Measurements from ENCODE around the gene SLC24A3.

Gene SLC24A3

DNA sequence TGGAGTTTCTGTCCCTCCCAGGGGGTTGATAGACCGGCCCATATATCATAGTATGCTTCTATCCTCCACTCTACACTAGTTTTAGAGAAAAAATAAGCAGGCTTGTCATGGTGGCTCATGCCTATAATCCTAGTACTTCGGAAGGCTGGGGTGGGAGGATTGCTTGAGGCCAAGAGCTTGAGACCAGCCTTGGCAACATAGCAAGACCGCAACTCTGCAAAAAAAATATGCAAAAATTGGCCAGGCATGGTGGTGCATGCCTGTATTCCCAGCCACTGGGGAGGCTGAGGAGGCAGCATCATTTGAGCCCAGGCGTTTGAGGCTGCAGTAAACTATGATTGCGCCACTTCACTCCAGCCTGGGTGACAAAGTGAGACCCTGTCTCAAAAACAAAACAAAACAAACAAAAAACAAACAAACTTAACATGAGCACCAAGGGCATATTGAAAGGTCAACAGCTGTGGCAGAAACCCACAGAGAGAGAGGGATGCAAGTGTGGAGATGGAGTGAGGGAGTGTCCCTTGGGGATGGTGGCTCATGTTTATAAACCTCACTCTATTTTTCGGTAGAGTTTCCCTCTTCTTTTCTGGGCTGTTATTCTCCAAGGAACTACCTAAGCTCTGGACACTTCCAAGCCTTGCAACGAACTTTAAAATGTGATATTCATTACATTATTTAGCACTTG, 24.1 kb downstream of the SLC24A3 start:
- no peak for DNase-seq (ENCODE audit: low spot score)

DNA sequence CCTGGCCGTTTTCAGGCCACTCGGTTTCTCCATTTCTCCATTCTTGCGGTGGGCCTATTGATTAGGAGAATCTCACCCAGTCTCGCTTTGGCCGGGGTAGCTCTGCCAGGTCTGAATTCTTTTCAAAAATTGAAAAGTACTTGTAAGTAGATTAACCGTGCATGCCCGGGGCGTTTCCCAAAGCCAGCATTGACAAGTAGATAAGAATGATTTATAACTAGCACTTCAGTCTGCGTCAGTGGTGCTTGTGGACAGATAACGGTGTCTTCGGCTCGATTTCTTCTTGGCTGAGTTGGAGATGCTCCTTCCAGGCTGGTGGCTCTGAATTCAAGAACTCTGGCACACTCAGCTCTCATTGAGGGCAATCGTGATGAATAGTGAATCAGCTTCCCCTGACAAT, 29.0 kb downstream of the SLC24A3 start:
- no peak for DNase-seq (ENCODE audit: low spot score)

DNA sequence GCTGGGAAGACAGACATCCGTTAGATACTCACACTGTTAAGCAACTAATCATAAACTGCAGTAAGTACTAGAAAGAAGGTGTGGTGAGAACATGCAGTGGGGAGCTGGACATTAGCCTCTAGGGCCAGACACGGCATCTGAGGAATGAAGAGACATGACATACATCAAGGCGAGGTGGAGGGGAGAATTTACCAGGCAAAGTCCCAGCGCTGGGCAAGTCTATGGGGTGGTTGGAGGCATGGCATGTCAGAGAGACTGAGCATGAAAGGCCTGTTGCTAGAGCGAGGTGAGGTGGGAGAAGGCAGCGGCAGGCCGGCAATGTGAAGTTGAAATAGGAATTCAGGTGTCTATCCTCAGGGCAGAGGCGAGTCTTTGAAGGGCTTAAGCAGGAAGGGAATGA, 31.8 kb downstream of the SLC24A3 start:
- no peak for DNase-seq (ENCODE audit: low spot score)

DNA sequence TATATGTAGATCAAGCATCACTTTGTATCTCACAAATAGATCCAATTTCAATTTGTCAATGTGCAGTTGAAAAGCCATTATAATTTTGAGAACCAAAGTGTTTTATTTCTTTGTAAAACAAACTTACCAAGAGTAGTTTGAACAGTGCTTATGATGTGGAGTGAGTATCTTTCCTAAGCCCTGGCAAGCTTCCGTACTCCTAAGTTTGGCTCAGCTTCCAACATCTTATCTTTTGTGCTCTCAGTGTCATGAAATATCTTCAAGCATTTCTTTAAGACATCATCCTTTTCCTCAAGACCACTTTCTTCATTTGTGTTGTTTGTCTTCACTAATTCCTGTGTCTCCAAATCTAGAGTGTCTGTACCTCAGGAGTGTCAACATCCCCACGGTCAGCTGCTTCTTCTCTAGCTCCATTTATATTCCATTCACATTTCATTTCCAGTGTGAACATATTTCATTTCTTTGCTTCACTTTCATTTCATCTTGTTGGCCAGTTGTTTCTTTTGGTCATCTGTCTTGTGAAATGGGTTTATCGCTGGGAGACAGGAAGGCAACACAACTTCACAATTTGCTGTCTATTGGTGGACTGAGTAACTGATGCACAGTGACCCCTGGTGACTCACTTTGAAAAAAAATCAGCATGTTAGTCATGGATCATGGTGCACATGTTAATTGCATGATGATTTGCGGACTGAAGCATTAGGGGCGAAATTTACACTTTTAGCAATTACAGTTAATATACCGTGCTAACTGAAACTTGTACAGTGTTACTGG, 36.9 kb downstream of the SLC24A3 start:
- no peak for DNase-seq (ENCODE audit: low spot score)

DNA sequence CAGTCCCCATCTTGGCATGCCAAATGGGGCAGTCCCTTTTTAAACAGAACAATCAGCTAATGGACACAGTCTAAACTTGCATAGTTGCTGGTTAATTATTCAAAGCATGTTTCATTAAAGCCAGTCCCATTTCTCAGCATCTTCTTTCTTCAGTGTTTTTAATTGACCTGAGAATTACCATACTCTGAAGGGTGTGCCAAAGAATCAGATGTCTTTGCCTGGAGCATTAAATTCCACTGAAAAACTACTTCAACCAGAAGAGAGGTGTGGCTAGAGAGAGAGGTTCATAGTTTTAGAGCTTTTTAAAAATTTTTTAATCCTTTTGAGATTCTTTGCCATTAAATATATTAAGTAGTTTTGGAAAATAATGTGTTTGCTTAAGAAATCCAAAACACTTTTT, 37.9 kb downstream of the SLC24A3 start:
- no peak for DNase-seq (ENCODE audit: low spot score)

DNA sequence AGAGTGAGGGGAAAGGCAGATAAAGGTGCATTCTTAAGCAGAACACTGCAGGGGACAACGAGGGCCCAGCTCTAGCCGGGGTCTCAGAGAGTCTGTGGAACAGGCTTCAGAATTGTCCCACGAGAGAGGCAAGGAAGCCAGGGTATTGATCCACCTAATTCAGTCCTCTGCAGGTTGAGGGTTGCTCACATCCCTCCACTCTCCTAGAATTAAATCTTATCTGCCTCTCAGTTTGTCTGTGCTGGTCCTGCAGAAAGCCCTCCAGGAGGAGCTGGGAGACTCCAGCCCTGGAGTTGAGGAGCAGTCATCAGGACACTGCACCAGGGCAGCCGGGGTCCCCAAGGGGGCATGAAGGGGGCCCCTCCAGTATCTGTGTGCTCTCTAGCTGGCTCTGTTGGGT, 39.1 kb downstream of the SLC24A3 start:
- DNase-seq (ENCODE audit: low spot score) = no peak

DNA sequence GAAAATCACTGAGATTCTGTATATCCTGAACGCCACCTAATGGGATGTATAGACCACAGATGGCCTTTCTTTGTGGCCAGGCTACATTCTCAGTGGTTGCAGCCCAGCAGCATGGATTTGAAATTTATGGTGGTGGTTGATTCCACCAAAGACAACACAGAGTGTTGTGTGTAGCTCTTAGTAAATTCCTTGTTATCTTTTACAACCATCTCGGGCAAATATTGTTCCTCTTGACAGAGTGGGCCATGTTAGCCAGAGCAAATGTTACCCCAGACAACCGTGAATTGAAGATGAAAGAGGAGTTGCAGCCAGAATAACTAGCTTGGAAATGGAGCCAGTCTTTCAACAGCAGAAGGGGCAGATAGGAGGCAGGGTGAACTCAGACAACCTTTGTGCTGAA, 39.5 kb downstream of the SLC24A3 start:
- DNase-seq (ENCODE audit: low spot score) = no peak

DNA sequence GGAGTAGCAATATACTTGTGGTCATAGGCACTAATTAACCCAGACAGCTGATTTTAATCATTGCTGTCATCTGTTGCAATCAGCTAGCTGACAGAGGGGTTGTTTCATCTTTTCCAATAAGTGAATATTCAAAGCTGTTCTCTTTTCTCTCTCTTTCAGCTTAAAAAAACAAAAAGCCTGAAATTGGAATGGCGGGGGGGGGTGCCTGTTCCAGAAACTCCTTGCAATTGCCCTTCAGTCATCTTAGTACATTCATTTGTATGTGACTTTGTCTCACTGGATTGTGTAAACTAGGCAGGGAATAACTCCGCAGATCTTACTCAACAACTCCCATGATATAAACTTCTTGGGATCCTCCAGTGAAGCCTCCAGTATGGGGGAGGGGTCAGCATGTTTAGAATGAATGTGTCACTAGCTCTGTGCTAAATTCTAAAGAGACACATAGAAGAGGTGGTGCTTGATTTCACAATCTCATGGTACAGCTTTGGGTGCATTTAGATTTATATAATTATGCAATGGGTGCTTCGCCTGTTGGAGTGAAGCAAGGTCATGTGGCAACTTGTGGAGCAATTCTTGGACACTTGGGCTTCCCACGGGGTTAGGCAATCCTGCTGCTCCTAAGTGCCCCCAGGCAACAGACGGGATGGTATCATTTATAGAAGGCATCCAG, 40.1 kb downstream of the SLC24A3 start:
- DNase-seq (ENCODE audit: low spot score) = no peak

DNA sequence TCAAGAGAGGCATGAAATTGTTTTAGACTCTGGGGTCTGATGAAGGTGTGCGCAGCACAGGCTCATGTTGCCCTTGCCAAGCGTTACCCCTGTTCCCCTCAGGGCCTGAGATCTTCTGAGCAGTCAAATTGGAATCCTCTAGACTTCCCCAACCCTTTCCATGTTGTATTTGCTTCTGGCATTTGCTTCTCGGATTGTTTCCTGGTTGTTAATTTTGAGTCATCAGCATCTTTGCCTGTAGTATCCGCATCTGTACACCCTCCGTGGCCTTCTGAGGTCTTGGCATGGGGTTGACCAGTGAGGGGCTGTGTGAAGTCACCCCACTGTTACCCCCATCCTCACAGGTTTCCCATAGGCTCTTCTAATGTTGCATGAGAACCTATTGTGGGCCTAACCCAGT, 40.9 kb downstream of the SLC24A3 start:
- DNase-seq (ENCODE audit: low spot score) = no peak

DNA sequence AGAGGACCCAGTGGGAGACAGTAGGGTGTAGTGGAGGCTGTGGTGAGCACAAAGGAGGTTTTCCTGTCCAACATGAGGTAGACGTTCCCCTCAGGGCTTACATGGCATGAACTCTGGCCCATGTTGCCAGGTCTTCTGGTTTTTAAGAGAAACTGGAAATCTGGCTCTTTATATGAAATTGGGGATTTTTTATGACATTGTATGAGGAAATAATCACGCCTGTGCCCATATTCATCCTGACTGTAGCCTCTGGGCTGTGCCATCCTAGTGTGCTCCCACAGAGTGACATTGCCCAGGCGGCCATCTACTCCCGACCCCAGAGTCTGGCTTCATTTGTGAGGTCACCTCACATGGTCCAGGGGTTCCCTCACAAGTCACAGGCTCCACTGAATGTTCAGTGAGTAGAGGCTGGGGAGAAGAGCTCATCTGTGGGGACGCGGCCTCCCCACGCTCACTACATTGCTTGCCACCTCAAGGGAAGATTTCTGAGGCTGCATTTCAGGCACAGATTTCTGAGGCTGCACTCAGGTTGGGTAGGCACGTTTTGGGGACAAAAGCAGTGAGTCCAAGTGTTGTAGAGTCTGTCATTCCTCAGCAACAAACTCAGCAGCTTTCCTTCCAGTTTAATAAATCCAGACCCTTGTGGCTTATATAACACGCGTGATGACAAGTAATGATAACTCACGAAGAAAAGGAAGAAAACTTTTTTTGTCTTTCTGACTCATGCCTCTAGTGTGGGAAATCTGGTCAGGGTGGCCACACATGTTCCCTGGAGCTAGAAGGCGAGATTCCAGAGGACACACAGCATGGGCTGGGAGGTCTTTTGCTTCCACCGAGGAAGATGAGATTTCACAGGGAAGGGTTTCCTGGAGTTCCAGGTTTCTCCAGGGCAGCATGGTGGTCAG, 41.7 kb downstream of the SLC24A3 start:
- no peak for DNase-seq (ENCODE audit: low spot score)

DNA sequence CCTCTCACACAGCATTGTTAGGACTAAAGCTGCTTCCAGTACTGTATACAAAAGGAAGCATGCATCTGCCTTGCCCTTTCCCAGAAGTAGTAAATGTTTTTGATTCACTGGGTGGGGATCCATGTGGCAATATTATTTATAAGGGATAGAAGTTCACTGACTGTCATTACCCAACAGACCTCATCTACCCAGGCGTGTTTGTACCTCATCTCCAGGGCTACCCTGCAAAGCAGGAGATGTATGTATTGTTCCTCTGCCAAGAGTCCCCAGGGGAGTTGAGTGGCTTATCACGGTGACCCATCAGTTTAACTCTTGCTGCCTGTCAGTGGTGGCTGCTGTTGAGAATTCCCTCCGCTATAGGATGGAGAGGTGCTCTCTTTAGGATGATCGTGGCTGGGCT, 42.5 kb downstream of the SLC24A3 start:
- DNase-seq (ENCODE audit: low spot score) = no peak

DNA sequence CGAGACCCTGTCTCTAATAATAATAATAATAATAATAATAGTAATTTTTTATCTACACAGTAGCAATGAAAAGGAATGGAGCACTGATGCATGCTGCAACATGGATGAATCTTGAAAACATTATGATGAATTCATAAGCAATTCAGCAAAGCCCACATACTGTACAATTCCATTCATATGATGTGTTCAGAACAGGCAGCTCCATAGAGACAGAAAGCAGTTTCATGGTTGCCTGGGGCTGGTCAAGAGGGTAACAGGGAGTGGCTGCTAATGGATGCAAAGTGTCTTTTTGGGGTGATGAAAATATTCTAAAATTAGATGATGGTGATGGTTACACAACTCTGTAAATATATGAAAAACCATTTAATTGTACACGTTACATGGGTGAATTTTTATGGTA, 43.6 kb downstream of the SLC24A3 start:
- no peak for DNase-seq (ENCODE audit: low spot score)

DNA sequence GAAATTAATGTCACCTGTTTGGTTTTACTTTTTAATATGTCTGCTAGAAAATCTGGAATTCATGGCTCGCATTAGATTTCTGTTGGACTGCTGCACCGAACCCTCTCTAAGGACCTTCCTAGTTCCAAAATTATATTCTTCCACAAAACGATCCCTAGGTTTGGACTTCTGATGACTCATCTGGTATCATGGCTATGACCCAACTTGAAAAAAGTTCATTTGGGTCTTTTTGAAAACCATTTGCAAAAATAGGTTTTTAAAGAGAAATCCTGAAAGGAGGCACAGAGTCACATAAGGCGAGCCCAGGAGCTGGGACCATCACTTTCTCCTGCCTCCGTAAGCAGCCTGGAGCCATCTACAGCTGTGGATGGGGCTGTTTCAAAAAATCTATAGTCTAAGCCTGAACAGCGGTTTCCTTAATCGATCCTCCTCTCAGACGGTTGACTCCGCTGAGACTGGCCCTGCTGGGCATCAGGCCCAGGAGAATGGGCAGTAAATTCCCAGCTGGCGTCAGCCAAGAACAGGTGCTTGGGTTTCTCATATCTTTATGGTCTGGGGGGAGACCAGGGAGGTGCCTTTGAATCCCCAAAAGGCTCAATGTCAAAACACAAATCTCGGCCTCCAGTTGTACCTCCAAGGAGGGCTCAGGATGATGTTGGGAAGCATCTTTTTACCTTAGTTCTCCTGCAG, 44.6 kb downstream of the SLC24A3 start:
- DNase-seq (ENCODE audit: low spot score) = no peak

DNA sequence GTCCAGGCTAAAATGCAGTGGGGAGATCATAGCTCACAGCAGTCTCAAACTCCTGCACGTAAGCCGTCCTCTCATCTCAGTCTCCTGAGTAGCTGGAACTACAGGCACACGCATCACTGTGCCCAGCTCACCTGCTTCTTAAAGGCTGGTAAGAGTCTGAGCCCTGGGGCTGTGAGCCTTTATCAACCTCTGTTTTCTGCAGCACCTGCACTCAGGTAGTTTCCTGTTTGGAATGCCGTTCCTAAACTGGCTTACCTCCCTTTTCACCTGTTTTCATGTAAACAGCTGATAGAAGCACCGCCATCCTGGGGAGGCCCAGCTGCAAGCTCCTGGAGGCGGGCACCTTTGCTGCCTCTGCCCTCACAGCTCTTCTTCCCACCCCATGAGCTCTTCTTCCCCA, 45.4 kb downstream of the SLC24A3 start:
- DNase-seq (ENCODE audit: low spot score) = no peak

DNA sequence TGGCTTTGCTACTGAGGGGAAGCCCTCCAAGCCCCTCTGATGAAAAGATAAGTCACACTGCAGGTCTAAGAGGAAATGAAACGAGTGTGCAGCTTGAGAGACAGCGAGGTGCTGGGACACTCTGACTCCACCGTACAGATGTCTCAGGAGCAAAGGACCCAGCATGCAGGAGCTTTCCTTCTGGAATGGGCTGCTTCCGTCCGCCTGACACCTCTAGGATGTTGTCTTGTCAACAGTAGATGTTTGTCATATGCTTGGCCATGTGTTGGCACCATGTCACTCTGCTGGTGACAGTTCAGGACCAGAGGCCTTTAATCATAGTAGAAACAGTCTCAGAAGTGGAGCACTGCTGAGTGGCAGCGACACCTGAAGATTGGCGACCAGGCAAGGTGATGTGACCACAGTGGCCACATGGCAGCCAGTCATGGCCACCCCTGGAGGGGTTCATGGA, 46.7 kb downstream of the SLC24A3 start:
- peak; percentile 21 for DNase-seq (ENCODE audit: low spot score)

DNA sequence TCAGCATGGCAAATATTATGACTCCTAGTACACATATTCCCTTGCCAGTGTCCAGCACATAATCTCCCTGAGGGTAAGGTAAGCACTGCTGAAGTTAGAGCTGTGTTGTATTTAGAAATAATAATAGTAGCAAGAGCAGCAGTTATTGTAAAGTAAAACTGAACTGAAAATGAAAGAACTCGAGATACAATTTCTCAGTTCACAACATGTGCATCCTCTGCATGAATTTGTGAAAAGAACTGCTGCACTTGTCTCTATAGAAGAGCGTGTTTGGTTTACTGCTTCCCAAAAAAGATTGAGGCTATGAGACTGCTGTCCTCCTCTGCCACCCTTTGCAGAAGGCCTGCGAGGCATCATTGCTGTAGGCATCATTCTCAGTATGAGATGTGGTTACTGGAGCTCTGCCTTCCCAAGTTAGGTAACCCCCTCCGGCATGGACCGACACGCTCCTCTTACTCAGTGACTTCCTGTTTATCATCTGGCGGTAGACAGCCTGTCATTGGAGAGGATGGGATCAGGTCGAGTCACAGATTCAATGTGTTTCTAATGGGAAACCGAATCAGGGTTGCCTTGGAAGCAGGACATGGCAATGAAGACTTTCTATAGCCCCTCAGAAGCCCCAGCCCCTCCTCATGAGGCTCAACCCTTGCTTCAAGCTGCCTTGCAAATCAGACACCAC, 48.1 kb downstream of the SLC24A3 start:
- DNase-seq (ENCODE audit: low spot score) = no peak

DNA sequence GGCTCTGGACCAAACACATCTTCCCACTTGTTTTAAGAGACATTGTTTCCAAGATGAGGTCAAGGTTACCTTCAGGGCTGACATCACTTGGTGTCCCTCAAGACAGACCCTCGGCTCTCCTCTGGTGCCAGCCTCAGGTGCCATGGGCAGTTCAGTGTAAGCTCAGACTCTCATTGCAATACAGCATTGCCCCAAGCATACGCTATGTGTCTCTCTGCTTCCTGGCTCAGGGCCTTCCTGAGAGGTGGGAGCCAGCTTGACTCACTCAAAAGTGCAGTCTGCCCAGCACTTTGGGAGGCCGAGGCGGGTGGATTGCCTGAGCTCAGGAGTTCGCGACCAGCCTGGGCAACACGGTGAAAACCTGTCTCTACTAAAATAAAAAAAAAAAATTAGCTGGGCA, 51.7 kb downstream of the SLC24A3 start:
- no peak for DNase-seq (ENCODE audit: low spot score)

DNA sequence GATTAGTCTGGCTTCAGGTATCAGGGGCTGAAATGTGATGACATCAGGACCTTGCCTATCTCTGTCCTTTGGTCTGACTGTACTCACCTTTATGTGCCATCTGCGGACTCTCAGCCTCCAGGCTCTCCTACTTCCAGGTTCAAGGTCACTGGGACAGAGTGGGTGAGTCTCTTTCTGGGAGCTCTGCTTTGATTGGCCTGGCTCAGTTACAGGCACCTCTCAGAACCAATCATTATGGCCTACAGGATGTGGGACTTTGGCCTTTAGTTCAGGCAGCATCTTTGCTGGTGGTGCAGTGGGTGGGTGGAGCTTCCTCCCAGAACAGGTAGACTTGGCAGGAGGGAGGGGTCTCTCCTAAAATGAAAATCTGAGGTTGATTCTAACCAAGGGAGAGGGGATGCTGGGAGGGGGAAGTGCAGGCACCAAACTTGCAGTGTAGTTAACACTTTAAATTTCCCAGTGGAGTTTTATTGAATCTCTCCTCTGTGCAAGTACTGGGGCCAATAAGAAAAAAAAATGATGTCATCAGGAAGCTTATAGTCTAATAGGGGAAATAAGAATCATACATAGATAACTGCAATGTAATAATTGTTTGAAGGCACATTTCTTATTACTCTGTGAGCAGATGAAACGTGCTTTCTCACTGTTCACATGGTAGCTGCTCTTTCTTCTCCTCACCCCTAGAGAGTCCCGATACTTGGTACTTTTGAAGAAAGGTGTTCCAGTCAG, 53.4 kb downstream of the SLC24A3 start:
- no peak for DNase-seq (ENCODE audit: low spot score)

DNA sequence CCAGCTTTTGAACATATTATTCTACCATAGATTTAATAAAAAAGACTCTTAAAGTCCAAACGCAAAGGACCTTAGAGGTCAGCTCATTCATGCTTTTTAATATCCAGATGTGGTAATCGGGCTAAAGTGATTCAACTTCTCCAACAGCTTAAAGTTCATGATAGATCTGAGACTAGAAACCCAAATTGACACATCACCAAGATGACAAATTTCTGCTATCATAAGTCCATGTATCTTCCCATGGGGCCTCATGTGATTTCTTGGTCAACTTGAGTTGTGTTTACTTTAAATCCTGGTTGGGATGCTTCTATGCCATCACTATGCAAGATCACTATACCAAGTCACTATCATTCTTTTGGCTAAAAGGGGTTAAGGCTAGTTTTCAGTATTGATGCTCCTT, 56.0 kb downstream of the SLC24A3 start:
- no peak for DNase-seq (ENCODE audit: low spot score)

All from SK-N-DZ (cell line).